CD4-positive, alpha-beta T cell treated with Interleukin-17A for 4 hours (primary cell): ENCODE measurements around the gene MYOCOS.
"Not testable (repeated sequence)": the region's sequence is repeated elsewhere in the genome, so short reads cannot be mapped to it uniquely, and the experiment has no call there.

Source experiments
- DNase-seq: peaks from one replicate; pipeline ENCODE4 v3.0.0-alpha.2; 2020; ENCODE audit warnings: mixed read lengths

The MYOCOS gene

GRCh38 chr1:171622152-171622462 is at the start of gene MYOCOS:
MYOCOS (plus strand) TSS chr1:171622243; CDS start chr1:171623884, 1,641 bp downstream.
- no peak for DNase-seq

GRCh38 chr1:171576144-171576543 is 45.9 kb upstream of the MYOCOS start:
- DNase-seq: no peak

GRCh38 chr1:171581226-171581625 is 40.8 kb upstream of the MYOCOS start:
- DNase-seq: no peak

- DNase-seq: no peak
Observed at GRCh38 chr1:171581766-171582165, 40.3 kb upstream of the MYOCOS start.

- no peak for DNase-seq
Observed at GRCh38 chr1:171582589-171582988, 39.5 kb upstream of the MYOCOS start.

GRCh38 chr1:171583591-171584201 is 38.3 kb upstream of the MYOCOS start:
- no peak for DNase-seq

- DNase-seq: no peak
Observed at GRCh38 chr1:171585715-171586114, 36.3 kb upstream of the MYOCOS start.

GRCh38 chr1:171588230-171588629 is 33.8 kb upstream of the MYOCOS start:
- DNase-seq: no peak

GRCh38 chr1:171590022-171590421 is 32.0 kb upstream of the MYOCOS start:
- DNase-seq: no peak

GRCh38 chr1:171595324-171595723 is 26.7 kb upstream of the MYOCOS start:
- DNase-seq: no peak

- no peak for DNase-seq
Observed at GRCh38 chr1:171596119-171596518, 25.9 kb upstream of the MYOCOS start.

GRCh38 chr1:171596705-171597104 is 25.3 kb upstream of the MYOCOS start:
- no peak for DNase-seq

GRCh38 chr1:171597203-171597602 is 24.8 kb upstream of the MYOCOS start:
- DNase-seq: no peak

- DNase-seq: not testable (repeated sequence)
Observed at GRCh38 chr1:171600310-171600709, 21.7 kb upstream of the MYOCOS start.

GRCh38 chr1:171600862-171601261 is 21.2 kb upstream of the MYOCOS start:
- DNase-seq: no peak

- DNase-seq: not testable (repeated sequence)
Observed at GRCh38 chr1:171603042-171603441, 19.0 kb upstream of the MYOCOS start.

GRCh38 chr1:171606402-171606941 is 15.6 kb upstream of the MYOCOS start:
- no peak for DNase-seq

GRCh38 chr1:171610385-171610784 is 11.7 kb upstream of the MYOCOS start:
- no peak for DNase-seq

- DNase-seq: no peak
Observed at GRCh38 chr1:171611306-171611705, 10.7 kb upstream of the MYOCOS start.

GRCh38 chr1:171613282-171613681 is 8.8 kb upstream of the MYOCOS start:
- DNase-seq: no peak

- not testable (repeated sequence) for DNase-seq
Observed at GRCh38 chr1:171615122-171615906, 6.7 kb upstream of the MYOCOS start.

GRCh38 chr1:171616586-171616985 is 5.5 kb upstream of the MYOCOS start:
- DNase-seq: no peak

- no peak for DNase-seq
Observed at GRCh38 chr1:171623651-171624331, 1.7 kb downstream of the MYOCOS start.

GRCh38 chr1:171625225-171625624 is 3.2 kb downstream of the MYOCOS start:
- no peak for DNase-seq
